ENCODE results near the gene ZBTB43.

Gene ZBTB43

DNA sequence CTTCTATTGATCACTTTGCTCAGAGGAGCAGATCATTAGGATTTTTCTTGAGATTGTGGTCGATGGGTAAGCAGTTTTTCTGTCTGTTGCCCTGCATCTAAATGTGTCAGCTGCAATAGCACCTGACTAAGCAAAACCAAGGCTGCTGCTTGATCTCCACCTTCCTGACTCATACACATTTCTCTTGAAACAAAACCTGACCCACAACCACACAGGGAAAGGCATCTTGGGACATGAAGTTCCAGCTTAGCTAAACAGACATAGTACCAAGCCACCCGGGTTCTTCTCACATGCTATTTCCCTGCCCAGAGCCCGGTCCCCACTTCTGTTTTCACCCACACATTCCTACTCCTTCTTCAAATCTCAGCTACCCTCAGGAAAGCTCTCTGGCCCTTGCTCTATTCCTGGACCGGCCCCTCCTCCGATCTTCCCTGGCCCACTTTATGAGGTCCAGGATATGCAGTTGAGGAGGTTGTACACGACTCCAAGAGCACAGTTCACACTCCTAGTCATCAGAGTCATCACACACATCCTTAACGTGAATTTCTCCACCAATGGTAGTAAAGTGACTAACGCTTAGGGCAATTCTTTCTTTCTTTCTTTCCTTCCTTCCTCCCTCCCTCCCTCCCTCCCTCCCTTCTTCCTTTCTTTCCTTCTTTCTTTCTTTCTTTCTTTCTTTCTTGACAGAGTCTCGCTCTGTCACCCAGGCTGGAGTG lies 16.0 kb upstream of the ZBTB43 start:
- Histone ChIP-seq H3K9me3 (ENCODE audit: control extremely low read depth in 1 of 5, control insufficient read depth in 4 of 5, insufficient read depth in 2 of 5, low read depth in 1 of 5, low read length in 4 of 5) (no peaks in the 10 kb centered on the region), H3K4me3 (ENCODE audit: control insufficient read depth in 1 of 7, extremely low read depth in 1 of 7, insufficient read depth in 4 of 7, low read depth in 2 of 7, low read length in 6 of 7) (no peak overlapping the region), H3K4me1 (ENCODE audit: control extremely low read depth in 1 of 4, control insufficient read depth in 4 of 4, insufficient read depth in 4 of 4, low read length in 3 of 4) (no peaks in the 10 kb centered on the region), H3K27ac (ENCODE audit: insufficient read depth in 1 of 2, low read depth in 1 of 2, low read length in 2 of 2, poor library complexity in 1 of 2, severe bottlenecking in 2 of 2) (no peak overlapping the region), H3K27me3 (replicated peaks in 2 of 5; ENCODE audit: control insufficient read depth in 4 of 5, insufficient read depth in 5 of 5, low read length in 4 of 5) (peaks cover 0 to 20% (median 10%) of the 10 kb centered on the region in 5 experiments), H3K36me3 (ENCODE audit: control insufficient read depth in 4 of 4, insufficient read depth in 4 of 4, low read length in 3 of 4) (no peaks in the 10 kb centered on the region)
- peak in 2 of 3 donors; percentile 35 to 46 for DNase-seq
- CTCF ChIA-PET = interaction anchor here (1.2 to 3.4 kb wide), 2 partner anchors 83 to 99 kb away, joined by 3 to 21 read pairs; no protein-coding TSS in a partner anchor
- POLR2A ChIA-PET = no interaction called here
- 84% methylated on average over 9 of the region's 9 CpGs for WGBS (ENCODE audit: insufficient coverage)

DNA sequence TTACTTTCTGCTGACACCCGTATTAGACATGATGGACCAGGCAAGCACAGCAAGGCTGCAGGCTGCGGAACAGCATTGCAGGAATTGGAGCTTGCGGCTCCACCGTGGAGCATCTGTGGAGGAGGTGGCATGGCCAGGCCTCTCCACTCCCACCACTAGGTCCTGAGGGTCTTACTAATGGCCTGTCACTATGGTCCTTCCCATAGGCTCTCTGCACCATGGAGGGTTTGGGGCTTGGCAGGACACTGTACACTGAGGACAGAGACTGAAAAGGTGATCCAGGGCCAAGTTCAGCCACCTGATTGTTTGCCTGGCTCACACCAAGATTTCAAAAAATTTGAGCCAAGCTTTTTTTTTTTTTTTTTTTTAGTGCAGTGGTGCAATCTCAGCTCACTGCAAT lies 14.3 kb upstream of the ZBTB43 start:
- H3K36me3 ChIP-seq (ENCODE audit: control insufficient read depth in 4 of 4, insufficient read depth in 4 of 4, low read length in 3 of 4) = no peaks in the 10 kb centered on the region
- POLR2A ChIA-PET = interaction anchor here (1.4 kb wide), 1 partner anchor 84 kb away, joined by 3 read pairs; no protein-coding TSS in a partner anchor
- no peak overlapping the region for H3K4me3 ChIP-seq (ENCODE audit: control insufficient read depth in 1 of 7, extremely low read depth in 1 of 7, insufficient read depth in 4 of 7, low read depth in 2 of 7, low read length in 6 of 7)
- no peaks in the 10 kb centered on the region for H3K4me1 ChIP-seq (ENCODE audit: control extremely low read depth in 1 of 4, control insufficient read depth in 4 of 4, insufficient read depth in 4 of 4, low read length in 3 of 4)
- 95% methylated on average over 4 of the region's 4 CpGs for WGBS (ENCODE audit: insufficient coverage)
- no peak overlapping the region for H3K27ac ChIP-seq (ENCODE audit: insufficient read depth in 1 of 2, low read depth in 1 of 2, low read length in 2 of 2, poor library complexity in 1 of 2, severe bottlenecking in 2 of 2)
- DNase-seq = no peak
- CTCF ChIA-PET = interaction anchor here (0.8 to 3.4 kb wide), 3 partner anchors 9 to 85 kb away, joined by 3 to 21 read pairs (median 7); no protein-coding TSS in a partner anchor
- peaks cover 0 to 21% (median 11%) of the 10 kb centered on the region in 5 experiments for H3K27me3 ChIP-seq (replicated peaks in 2 of 5; ENCODE audit: control insufficient read depth in 4 of 5, insufficient read depth in 5 of 5, low read length in 4 of 5)
- no peaks in the 10 kb centered on the region for H3K9me3 ChIP-seq (ENCODE audit: control extremely low read depth in 1 of 5, control insufficient read depth in 4 of 5, insufficient read depth in 2 of 5, low read depth in 1 of 5, low read length in 4 of 5)

DNA sequence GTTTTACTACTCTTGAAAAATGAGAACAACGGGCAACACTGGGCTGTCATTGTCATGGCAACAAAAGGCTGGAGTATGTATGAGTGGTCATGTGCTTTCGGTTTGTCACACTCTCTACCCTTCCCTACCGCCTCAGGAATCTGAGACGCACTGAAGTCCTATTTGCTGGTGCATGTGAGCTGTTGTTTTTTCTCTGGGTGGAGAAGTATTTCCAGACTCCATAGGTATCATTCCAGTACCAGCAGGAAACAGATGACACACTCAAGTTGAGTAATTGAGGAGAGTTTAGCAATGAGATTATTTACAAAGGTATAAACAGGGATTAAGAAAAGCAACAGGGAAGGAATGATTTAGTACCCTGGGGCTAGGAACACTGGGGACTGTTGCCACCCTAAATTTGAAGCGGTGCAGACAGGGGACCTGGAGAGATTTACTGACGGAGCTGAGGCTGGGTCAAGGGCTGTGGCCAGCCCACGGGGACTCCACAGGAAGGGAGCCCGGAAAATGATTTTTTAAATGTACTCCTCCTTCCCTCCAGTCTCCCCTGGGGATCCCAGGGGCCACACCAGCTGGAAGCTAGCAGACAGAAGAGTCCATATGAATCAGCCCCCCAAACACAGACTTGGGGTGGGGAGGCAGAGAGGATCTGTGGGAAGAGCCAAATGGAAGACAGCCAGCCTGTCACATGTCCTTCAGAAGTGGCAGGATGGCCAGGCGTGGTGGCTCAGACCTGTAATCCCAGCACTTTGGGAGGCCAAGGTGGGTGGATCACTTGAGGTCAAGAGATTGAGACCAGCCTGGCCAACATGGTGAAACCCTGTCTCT lies 13.2 kb upstream of the ZBTB43 start:
- WGBS (ENCODE audit: insufficient coverage) = 76% methylated on average over 5 of the region's 9 CpGs
- H3K36me3 ChIP-seq (ENCODE audit: control insufficient read depth in 4 of 4, insufficient read depth in 4 of 4, low read length in 3 of 4) = no peaks in the 10 kb centered on the region
- POLR2A ChIA-PET = no interaction called here
- DNase-seq = peak in 1 of 3 donors; percentile 36
- H3K27me3 ChIP-seq (replicated peaks in 2 of 5; ENCODE audit: control insufficient read depth in 4 of 5, insufficient read depth in 5 of 5, low read length in 4 of 5) = peaks cover 0 to 21% (median 11%) of the 10 kb centered on the region in 5 experiments
- no peaks in the 10 kb centered on the region for H3K4me1 ChIP-seq (ENCODE audit: control extremely low read depth in 1 of 4, control insufficient read depth in 4 of 4, insufficient read depth in 4 of 4, low read length in 3 of 4)
- peaks cover 0 to 4% (median 0%) of the 10 kb centered on the region in 5 experiments for H3K9me3 ChIP-seq (ENCODE audit: control extremely low read depth in 1 of 5, control insufficient read depth in 4 of 5, insufficient read depth in 2 of 5, low read depth in 1 of 5, low read length in 4 of 5)
- no peak overlapping the region for H3K4me3 ChIP-seq (ENCODE audit: control insufficient read depth in 1 of 7, extremely low read depth in 1 of 7, insufficient read depth in 4 of 7, low read depth in 2 of 7, low read length in 6 of 7)
- CTCF ChIA-PET = interaction anchor here (1.5 to 2.3 kb wide), 2 partner anchors 86 to 89 kb away, joined by 3 to 8 read pairs; no protein-coding TSS in a partner anchor
- H3K27ac ChIP-seq (ENCODE audit: insufficient read depth in 1 of 2, low read depth in 1 of 2, low read length in 2 of 2, poor library complexity in 1 of 2, severe bottlenecking in 2 of 2) = no peak overlapping the region

DNA sequence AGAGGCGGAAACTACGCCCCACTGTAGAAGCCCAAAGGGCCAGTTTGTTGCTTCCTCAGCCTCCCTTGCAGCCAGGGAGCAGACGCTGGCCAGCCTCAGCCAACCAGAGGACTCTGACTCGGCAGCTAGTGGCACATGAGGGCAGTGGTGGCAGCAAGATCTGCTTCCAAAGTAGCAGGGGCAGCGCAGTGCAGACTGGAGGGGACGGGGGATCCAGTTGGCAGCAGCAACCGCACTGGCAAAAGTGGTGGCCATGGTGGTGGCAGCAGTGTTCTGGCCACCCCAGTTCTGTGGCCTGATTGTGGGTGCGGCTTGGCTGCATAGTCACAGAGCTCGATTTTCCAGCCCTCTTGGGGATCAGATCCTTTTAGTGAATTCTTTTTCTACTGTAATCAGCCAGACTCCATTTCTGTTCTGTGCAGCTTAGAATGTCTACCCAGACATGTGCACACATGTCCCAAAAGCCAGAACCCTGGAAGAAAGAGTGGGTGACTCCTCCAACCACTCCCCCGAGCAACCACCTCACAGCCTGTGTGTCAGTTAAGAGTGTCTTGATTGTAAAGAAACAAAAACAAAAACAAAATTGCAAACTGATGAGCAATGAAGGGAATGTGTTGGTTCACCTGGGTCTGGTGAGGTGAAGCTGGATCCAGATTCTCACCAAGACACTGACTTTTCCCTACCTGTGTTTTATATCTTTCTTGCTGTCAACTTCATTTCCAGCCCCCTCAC lies 11.0 kb upstream of the ZBTB43 start:
- POLR2A ChIA-PET = no interaction called here
- H3K4me3 ChIP-seq (ENCODE audit: control insufficient read depth in 1 of 7, extremely low read depth in 1 of 7, insufficient read depth in 4 of 7, low read depth in 2 of 7, low read length in 6 of 7) = no peak overlapping the region
- WGBS (ENCODE audit: insufficient coverage) = 84% methylated on average over 9 of the region's 10 CpGs
- no peak overlapping the region for H3K27ac ChIP-seq (ENCODE audit: insufficient read depth in 1 of 2, low read depth in 1 of 2, low read length in 2 of 2, poor library complexity in 1 of 2, severe bottlenecking in 2 of 2)
- H3K9me3 ChIP-seq (ENCODE audit: control extremely low read depth in 1 of 5, control insufficient read depth in 4 of 5, insufficient read depth in 2 of 5, low read depth in 1 of 5, low read length in 4 of 5) = peaks cover 0 to 4% (median 0%) of the 10 kb centered on the region in 5 experiments
- peaks cover 0 to 19% (median 11%) of the 10 kb centered on the region in 5 experiments for H3K27me3 ChIP-seq (replicated peaks in 2 of 5; ENCODE audit: control insufficient read depth in 4 of 5, insufficient read depth in 5 of 5, low read length in 4 of 5)
- CTCF ChIA-PET = interaction anchor here (1.1 to 1.3 kb wide), 2 partner anchors 16 to 23 kb away, joined by 3 to 4 read pairs; no protein-coding TSS in a partner anchor
- no peaks in the 10 kb centered on the region for H3K36me3 ChIP-seq (ENCODE audit: control insufficient read depth in 4 of 4, insufficient read depth in 4 of 4, low read length in 3 of 4)
- DNase-seq = no peak
- no peaks in the 10 kb centered on the region for H3K4me1 ChIP-seq (ENCODE audit: control extremely low read depth in 1 of 4, control insufficient read depth in 4 of 4, insufficient read depth in 4 of 4, low read length in 3 of 4)

- Histone ChIP-seq H3K9me3 (ENCODE audit: control extremely low read depth in 1 of 5, control insufficient read depth in 4 of 5, insufficient read depth in 2 of 5, low read depth in 1 of 5, low read length in 4 of 5) (peaks cover 0 to 4% (median 0%) of the 10 kb centered on the region in 5 experiments), H3K27me3 (replicated peaks in 2 of 5; ENCODE audit: control insufficient read depth in 4 of 5, insufficient read depth in 5 of 5, low read length in 4 of 5) (peaks cover 0 to 19% (median 11%) of the 10 kb centered on the region in 5 experiments), H3K4me3 (ENCODE audit: control insufficient read depth in 1 of 7, extremely low read depth in 1 of 7, insufficient read depth in 4 of 7, low read depth in 2 of 7, low read length in 6 of 7) (no peak overlapping the region), H3K27ac (ENCODE audit: insufficient read depth in 1 of 2, low read depth in 1 of 2, low read length in 2 of 2, poor library complexity in 1 of 2, severe bottlenecking in 2 of 2) (no peak overlapping the region), H3K36me3 (ENCODE audit: control insufficient read depth in 4 of 4, insufficient read depth in 4 of 4, low read length in 3 of 4) (no peaks in the 10 kb centered on the region), H3K4me1 (ENCODE audit: control extremely low read depth in 1 of 4, control insufficient read depth in 4 of 4, insufficient read depth in 4 of 4, low read length in 3 of 4) (no peaks in the 10 kb centered on the region)
- CTCF ChIA-PET = interaction anchor here (1.1 to 1.6 kb wide), 4 partner anchors 14 to 42 kb away, joined by 3 to 4 read pairs (median 3); no protein-coding TSS in a partner anchor
- no peak for DNase-seq
- 96% methylated on average over 5 of the region's 6 CpGs for WGBS (ENCODE audit: insufficient coverage)
- POLR2A ChIA-PET = no interaction called here
These were observed 10.4 kb upstream of the ZBTB43 start for GRCh38 chr9:126794441-126794840.

DNA sequence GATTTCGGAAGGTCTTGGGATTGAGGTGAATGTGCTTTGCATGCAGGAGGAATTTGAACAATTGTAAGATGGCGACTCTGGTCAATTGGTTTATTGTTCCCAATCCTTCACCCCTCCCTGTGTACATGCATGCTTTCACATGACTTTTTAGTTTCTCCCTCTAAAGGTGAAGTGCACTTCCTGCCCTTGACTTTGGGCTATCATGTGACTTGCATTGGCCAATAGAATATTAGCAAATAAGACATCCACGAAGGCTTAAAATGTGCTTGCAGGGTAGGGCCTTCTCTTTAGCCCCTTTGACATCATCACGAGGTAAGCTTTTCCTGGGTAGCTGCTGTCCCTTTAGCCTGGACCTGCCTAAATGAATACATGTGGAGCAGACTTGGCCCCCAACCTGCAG lies 8.1 kb upstream of the ZBTB43 start:
- peaks cover 0 to 14% (median 8%) of the 10 kb centered on the region in 5 experiments for H3K27me3 ChIP-seq (replicated peaks in 2 of 5; ENCODE audit: control insufficient read depth in 4 of 5, insufficient read depth in 5 of 5, low read length in 4 of 5)
- H3K4me3 ChIP-seq (ENCODE audit: control insufficient read depth in 1 of 7, extremely low read depth in 1 of 7, insufficient read depth in 4 of 7, low read depth in 2 of 7, low read length in 6 of 7) = no peak overlapping the region
- DNase-seq = no peak
- H3K27ac ChIP-seq (ENCODE audit: insufficient read depth in 1 of 2, low read depth in 1 of 2, low read length in 2 of 2, poor library complexity in 1 of 2, severe bottlenecking in 2 of 2) = no peak overlapping the region
- H3K4me1 ChIP-seq (ENCODE audit: control extremely low read depth in 1 of 4, control insufficient read depth in 4 of 4, insufficient read depth in 4 of 4, low read length in 3 of 4) = no peaks in the 10 kb centered on the region
- POLR2A ChIA-PET = interaction anchor here (0.7 kb wide), 1 partner anchor 39 kb away, joined by 4 read pairs; no protein-coding TSS in a partner anchor
- CTCF ChIA-PET = no interaction called here
- 94% methylated on average over 4 of the region's 4 CpGs for WGBS (ENCODE audit: insufficient coverage)
- no peaks in the 10 kb centered on the region for H3K36me3 ChIP-seq (ENCODE audit: control insufficient read depth in 4 of 4, insufficient read depth in 4 of 4, low read length in 3 of 4)
- peaks cover 0 to 4% (median 0%) of the 10 kb centered on the region in 5 experiments for H3K9me3 ChIP-seq (ENCODE audit: control extremely low read depth in 1 of 5, control insufficient read depth in 4 of 5, insufficient read depth in 2 of 5, low read depth in 1 of 5, low read length in 4 of 5)

Measured in common myeloid progenitor, CD34-positive (primary cell).